ENCODE data around the gene TBC1D14.

TBC1D14 gene

DNA sequence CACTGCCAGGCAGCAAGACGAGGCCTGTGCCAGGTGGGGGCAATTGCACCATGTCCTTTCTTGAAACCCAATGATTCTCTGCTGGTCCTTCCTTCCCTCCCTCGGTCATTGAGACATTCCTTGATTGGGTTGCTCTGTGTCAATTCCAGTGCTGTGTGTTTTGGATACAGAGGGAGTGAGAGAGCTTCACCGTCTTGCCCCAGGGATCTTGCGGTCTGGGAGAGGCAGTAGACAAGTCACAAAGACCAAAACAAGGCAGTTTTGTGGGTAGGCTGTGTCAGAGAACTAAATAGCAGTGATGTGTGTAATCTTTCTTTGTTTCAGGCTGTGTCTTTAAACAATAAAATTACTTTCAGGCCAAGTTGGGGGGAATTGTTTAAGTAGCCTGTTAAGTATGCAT, 94.7 kb downstream of the TBC1D14 start:
- no peak for DNase-seq

DNA sequence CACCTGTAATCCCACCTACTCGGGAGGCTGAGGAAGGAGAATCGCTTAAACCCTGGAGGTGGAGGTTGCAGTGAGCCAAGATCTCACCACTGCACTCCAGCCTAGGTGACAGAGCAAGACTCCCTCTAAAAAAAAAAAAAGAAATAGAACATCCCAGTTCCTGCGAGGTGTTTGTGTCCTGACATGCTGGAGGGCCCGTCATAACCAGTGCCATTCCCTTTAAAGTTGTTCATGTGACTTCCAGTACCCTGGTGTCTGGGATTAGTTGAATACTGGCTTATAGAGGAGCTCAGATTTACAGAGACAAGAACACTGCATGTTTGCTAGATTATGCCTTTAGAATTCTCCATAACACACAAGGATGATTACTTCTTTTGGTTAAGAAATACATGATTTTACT, 95.9 kb downstream of the TBC1D14 start:
- DNase-seq, result no peak

DNA sequence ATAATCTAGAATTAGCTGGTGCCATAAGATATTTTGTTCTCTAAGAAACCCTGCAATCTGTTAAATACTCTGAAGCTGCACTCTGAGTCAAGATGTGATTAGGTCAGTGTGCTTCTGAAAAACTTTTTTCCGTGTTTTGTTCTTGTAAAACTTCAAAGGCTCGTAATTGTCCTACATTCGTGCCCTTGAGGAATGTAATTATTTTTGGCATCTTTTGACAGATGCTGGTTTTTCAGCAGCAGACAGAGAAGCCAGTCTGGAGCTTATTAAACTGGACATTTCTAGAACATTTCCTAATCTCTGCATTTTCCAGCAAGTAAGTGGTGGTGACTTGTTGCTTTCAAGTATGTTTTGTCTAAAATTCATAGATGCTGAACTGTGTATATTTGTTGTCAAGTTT, 96.8 kb downstream of the TBC1D14 start:
- DNase-seq, result no peak

DNA sequence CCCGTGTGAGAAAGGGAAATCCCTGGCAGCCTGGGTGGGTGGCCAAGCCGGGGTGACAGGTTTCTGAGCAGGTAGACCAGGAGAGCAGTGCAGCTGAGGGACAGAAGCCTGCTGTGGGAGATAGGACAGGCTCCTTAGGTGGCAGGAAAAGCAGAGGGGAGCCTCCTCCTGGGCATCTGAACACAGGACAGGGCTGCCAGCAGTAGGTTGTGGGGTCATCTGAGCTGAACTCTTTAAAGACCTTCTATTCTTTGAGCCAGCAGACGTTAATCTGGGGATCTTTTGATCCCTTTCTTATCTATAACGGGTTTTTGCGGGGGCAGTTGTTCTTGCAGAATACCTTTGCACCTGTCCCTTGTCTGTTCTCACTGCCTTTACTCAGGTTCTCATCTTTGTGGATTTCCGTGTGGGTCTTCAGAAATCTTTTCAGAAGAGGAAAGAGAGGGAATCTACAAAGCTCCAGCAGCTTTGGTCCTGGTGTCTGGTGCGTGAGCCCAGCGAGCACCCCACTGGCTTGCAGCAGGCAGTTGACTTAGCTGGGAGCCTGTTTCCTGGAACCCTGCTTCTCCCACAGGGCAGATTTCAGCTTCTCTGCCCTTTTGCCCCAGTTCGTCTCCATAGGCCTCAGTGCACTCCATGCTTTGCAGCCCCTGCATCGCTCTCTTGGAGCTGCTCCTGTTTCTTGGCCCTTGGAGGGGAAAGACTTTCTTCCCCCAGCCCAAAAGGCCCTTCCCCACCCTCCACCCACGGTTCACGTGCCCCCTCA, 97.7 kb downstream of the TBC1D14 start:
- no peak for DNase-seq

DNA sequence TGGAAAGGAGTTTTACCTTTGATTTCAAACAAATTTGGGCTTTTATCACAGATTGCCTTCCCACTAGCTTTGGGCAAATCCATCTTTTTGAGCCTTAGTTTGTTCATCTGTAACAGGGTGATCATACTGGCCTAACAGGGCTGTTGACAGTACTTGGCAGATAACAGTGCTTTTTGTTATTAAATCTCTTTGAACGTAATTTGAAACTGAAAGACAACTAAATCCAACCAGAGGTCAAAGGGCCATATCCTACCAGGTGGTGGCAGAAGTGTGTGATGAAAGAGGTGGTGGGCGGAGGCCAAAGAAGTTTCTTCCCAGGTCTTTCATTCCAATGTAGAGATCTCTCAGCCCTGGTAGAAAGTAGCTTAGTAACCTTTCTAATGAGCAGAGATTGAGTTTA, 98.3 kb downstream of the TBC1D14 start:
- no peak for DNase-seq

DNA sequence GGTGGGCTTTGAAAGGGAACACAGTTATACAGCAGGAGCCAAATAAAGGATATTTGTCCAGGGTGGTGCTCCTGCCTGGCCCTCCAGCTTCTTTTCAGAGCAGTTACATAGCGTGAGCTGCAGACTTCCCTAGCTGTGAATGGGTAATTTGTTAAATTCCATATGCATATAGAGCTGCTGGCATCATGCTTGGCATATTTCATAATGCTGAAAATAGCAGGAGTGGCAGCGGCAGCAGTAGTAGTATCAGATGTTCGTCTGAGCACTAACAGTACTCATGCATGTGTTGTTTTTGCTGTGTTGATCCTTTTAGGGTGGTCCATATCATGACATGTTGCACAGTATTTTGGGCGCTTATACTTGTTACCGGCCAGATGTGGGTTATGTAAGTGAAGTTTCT, 99.9 kb downstream of the TBC1D14 start:
- no peak for DNase-seq

DNA sequence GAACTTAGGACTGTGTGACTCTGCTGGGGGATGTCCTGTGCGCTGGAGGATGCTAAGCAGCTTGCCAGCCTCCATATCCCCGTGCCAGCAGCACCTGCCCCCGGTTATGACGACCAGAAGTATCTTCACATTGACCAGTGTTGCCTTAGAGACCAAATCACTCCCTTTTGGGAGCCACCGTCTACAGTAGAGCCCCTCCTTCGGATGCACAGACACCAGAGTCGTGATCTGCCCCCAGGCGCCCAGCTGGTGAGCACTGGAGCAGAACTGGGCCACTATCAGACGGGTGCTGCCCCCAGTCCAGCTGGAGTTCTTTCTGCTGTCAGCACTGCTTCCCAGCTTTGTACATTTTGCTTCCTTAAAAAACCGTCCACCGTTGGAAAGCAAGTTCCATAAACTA, 103.5 kb downstream of the TBC1D14 start:
- DNase-seq, result no peak

DNA sequence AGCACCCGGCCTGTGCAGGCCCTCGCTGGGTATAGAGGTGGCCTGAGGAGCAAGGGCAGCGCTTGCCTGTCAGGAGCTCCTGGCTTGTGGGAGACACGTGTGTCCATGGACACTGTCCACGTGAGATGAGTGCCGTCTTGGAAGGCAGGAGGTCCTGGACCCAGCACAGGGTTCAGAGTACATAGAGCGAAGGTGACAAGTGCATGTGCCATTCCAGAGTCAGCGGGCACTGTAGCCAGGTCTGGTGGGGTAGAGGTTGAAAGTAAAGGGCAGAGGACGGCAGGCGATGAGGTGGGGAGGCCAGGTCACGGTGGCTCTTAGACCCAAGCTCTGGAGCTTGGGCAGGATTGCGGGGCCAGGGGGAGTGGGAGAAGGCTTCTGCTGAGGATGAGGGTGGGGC, 105.2 kb downstream of the TBC1D14 start:
- no peak for DNase-seq

DNA sequence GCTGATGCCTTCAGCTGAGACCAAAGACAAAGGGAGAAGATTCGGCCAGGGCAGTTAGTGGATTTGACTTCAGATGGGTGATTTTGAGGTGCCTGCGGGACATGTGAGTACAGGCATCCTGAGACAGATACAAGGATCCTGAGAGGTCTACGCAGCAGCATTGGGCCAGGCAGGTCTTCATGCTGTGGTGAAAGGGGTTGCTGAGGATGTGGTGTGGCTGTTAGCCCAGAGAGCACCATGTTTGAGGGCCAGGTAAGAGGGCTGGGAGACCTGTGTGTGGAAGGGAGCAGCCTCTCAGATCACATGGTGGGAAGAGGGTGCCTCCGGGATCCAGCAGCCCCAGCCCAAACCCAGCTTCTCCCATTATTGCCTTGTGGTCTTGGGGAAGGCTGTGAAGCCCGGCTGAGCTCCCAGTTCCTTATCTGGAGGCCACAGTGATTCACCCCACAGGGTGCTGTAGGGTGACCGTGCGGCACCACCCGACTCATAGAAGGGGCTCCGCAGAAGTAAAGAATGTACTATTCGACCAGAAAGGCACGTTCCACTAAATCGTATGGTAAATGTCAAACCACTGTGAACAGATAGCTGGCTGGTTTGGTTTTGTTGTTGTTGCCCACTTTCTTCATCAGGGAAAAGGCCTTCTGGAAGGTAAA, 105.9 kb downstream of the TBC1D14 start:
- DNase-seq, result no peak

DNA sequence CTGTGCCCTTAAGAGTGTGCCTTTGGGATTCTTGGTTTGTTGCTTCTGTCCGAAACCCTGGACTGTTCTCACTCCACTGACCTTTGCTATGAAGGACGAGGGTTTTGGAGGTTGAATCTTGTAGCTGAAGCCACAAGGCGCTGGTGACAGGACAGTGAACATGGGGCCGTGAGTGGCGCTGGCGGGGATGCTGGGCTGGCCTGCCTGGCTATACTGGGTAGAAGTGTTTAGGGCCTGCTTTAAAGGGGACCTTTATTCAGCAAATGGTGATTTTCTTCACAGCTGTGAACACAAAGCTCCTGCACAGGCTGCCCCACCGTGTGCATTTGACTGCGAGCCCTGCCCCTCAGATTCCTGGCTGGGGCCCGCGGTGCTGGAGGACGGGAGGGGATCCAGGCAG, 106.5 kb downstream of the TBC1D14 start:
- DNase-seq, result no peak

DNA sequence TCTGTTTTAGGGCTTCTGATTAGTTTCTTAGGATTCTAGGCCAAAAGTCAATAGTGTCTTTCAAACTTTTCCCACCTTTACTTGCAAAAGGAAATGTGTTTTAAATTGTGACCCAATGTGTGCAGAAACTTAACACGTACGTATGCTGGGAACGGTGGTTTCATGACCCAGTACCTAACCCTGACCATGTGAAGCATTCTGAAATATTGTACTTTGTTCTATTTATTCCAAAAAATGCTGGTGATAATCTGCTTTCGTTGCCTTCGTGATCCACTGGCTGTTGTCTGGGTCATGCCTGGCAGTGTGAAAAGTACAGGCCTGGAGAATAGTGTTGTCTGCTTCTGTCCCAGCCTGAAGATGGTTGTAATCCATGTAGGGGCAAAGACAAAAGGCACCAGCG, 106.9 kb downstream of the TBC1D14 start:
- no peak for DNase-seq

DNA sequence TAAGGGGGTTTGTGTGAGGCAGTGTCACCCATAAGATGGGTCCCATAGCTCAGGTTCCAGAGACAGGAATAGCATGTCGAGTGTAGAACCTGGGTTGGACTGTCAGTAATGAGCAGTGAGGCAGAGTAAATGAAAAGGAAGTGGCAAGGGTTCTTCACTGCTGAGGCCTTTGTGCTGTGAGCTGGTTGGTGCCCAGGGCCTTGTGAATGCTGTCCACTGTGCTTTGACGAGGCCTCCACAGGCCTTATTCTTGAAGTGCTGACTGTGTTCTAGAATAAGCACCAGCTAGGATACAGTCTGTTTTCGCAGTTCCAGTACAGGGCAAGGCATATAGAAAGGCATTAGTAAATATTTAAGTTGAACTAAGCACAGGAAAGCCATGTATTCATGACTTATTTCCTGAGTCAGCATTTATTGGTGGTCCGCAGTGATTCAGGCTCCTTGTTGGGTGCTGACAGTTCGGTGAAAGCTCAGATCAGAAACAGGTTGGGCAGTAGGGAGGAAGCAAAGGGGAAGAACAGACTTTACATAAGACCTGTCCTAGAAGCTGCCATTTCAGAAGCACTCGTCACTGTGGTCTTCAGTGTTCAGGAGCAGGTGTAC, 107.9 kb downstream of the TBC1D14 start:
- DNase-seq, result no peak

DNA sequence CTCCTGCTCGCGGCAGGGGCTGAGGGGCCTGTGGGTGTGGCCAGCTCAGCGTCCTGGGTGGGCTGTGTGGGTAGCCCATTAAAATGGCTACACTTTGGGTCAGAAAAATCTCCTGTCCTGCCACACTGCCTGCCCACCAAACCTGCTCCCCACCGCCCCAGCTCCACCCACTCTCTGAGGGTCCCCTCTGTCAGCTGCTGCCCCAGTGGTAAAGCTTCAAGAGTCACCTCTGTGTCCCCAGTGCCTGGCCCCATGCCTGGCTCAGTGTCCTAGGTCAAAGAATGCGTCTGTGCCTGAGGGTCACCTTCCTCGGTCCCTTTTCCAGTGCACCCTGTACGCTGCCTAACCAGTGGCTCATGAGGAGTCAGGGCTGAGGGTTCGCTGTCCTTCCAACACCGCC, 108.7 kb downstream of the TBC1D14 start:
- no peak for DNase-seq

DNA sequence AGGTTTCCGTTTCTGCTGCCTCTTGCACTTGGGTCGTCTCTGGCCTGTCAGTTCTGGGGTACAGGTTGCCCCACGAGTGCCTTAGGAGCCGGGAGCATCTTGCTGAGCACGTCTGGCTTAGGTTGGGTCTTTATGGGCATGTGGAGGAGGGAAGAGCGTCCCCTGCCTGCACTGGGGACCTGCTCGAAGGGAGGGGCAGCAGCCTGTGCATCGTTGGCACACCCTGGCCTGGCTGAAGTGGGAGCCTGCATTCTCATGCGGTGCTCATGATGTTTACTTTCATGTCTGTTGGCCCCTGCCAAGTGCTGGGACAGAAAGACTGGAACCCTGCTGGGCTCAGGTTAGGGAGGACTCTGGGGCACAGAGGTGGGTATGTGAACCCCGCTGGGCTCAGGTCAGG, 109.7 kb downstream of the TBC1D14 start:
- DNase-seq, result no peak

DNA sequence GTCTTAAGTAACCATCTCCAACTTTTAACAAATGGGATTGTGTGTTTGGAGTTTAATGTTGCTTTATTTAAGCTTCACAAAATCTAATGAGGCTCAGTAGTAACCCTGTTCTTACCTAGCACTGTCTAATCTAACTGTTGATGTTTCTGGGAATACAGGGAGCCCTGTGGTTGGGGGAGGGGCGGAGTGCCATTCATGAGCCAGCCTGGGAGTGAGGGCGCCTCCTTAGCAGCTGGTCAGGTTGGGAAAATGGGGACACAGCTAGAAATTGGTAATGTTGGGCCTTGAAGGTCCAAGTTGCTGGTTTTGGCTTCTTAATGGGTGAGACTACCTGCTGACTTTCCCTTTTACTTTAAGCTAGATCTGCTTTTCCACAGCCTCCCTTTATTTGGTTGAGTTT, 110.7 kb downstream of the TBC1D14 start:
- no peak for DNase-seq

DNA sequence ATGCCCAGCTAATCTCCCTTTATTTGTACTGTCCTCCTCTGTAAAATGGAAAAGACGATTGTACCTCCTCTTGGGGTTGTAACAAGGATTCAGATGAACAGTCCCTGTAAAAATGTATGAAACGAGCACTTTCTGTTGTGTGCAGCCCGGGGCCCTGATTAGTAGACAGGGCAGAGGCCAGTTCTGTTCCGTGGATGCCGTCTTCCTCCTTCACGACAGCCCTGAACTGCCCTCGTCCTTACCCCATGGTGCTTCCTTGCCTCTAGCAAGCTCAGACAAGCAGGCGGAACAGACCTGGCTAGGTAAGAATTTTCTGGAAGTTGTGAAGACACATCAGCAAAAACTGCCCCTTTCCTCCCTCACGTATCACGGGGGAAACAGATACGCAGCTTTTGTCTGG, 111.2 kb downstream of the TBC1D14 start:
- no peak for DNase-seq

DNA sequence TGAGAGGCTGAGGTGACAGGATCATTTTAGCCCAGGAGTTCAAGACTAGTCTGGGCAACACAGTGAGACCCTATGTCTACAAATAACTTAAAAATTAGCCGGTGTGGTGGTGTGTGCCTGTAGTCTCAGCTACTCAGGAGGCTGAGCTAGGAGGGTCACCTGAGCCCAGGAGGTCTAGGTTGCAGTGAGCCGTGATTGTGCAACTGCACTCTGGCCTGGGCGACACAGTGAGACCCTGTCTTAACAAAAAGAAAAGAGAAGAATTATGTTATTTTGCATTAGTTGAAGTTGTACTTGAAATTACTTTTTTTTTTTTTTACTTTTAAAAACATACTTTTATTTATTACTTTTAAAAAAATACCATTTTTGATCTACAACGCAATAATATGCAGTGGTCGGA, 111.7 kb downstream of the TBC1D14 start:
- no peak for DNase-seq

DNA sequence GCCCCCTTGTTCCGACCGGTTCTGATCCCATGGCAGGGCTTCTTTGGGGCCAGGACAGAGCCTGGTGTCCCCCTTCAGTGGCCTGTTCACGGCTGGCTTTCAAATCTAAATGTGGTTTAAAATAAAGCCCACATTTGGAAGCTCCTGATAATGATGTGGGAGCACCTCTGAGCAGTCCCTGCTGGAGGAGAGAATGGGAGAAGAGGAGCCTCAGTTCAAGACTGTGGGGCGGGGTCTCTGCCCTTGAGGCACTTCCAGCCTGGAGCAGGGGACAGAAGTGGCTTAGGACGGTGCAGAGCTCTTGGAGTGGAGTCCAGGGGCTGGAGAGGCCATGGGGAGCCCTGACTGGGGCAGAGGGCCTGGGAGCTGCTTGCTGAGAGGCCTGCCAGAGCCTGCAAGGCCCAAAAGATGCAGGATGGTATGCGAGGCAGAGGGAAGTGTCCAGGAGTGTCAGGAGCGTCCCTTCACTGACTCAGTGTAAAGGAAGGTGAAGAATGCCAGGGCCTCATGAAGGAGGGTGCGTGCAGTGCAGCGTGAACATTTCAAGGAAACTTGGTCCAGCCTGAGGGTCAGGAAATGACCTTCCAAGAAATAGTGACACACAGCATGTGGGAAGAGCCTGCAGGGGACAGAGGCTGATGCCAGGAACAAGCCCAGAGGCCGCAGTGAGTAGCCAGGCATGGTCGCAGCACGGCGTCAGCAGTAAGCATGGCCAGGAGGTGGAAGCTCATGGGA, 112.5 kb downstream of the TBC1D14 start:
- no peak for DNase-seq

DNA sequence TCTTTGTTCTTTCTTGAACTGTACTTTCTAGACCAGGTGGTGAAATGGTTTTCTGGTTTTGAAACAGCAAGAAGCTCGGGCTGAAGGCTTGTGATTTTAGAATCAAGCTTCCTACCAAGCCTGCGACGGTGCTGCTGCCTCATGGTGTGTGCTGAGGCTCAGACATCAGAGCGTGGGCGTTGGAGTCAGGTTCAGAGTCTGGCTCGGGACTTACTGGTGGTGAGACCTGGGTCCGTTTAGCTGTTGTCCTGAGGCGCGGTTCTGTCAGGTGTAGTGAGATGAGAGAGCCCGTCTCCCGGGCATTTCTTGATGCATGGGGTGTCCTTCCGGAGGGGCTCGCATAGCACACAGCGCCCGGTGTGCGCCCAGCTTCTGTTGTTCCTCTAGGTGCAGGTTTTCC, 113.9 kb downstream of the TBC1D14 start:
- DNase-seq, result no peak

DNA sequence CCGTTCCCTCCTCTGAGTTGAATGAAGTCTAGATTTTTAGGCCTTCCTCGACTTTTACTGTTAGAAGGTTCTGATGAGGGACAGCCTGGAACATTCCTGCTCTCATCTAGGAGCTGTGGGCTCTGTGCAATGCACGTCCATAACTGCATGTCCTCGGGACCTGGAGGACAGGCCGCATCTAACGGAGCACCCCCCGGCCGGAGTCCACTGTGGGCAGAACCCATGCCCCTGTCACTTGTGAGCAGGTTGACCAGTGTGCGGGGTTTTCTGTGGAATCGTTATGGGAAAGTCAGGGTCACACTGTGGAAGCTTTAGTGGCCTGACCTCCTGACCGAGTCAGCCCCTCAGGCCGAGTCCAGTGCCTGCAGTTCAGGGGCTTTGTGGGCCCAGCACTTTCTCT, 114.3 kb downstream of the TBC1D14 start:
- no peak for DNase-seq

DNA sequence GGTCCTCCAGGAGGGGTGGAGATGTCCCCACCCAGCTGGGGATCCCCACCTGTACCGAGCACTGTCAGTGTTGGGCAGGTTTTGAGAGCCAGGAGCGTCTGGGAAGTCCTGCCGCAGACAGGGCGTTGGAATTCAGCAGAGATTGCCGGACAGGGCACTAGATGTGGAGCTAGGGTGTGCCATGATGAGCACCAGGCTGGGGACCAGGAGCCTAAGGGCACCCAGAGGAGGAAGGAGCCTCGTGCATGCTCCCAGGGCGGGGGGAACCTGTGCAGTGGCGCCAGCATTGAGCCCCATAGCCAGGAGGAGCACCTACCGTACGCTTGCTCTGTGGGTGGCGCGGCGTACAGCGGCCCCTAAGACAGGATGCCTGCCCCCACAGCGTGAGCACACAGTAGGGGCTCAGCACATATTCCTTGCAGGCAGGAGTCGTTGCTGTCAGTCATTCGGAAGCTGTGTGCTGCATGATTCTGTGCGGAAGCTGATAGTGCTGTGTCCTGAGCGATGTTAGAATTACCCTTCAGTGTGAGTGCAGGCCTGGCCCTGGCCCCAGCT, 114.8 kb downstream of the TBC1D14 start:
- no peak for DNase-seq

DNA sequence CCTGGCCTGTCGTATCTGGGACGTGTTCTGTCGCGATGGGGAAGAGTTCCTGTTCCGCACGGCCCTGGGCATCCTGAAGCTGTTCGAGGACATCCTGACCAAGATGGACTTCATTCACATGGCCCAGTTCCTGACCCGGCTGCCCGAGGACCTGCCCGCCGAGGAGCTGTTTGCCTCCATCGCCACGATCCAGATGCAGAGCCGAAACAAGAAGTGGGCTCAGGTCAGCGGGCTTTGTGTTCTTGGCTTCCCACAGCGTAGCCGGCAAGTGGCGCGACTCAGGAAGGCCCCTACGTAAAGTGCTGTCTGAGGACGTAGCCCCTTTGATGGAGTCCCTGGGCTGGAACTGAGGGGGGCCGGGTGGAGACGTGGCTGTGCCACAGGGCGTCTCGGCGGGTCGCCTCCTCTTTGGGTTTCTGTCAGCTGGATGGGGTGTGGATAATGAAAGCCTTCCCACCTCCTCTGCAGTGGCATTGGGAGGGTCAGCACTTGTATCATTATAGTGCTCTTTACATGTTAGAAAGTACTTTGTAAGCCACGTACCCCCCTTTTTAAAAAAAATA, 115.5 kb downstream of the TBC1D14 start:
- no peak for DNase-seq

DNA sequence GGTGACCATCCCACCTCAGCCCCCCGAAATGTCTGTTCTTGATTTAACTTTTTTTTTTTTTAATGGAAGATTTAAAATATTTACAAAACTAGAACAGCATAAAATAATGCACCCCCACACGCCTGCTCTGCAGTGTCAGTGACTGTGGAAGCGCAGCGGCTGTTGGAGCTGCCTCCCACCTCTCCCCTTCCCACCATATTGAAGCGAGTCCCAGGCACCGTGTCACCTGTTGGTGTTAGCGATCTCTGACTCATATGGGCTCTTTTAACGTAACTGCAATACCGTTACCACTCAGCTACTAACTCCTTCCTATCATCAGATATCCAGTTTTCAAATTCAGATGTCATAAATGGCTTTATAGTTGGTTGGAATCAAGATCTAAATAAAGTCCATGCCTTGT, 116.5 kb downstream of the TBC1D14 start:
- DNase-seq, result no peak
